Duodenal mucosa (tissue), 2 donors: ENCODE data around the gene CCDC178.

Experiments used
- H3K27ac ChIP-seq: one replicate; pipeline ENCODE4 v1.7.0; 2013; ENCODE audit warnings: low read depth, low read length
- H3K27me3 ChIP-seq, 2 donors: one replicate each; pipeline ENCODE4 v1.7.0; 2013; ENCODE audit warnings: low read length in 2 of 2, control low read depth in 1 of 2; ENCODE audit not compliant: insufficient read depth in 2 of 2, control insufficient read depth in 1 of 2
- H3K36me3 ChIP-seq, 2 donors: one replicate each; pipeline ENCODE4 v1.7.0; 2013; ENCODE audit warnings: low read length in 2 of 2, control low read depth in 1 of 2; ENCODE audit not compliant: insufficient read depth in 2 of 2, control insufficient read depth in 1 of 2
- H3K4me1 ChIP-seq, 2 donors: one replicate each; pipeline ENCODE4 v1.7.0; 2013; ENCODE audit warnings: low read length in 2 of 2, control low read depth in 1 of 2; ENCODE audit not compliant: insufficient read depth in 2 of 2, control insufficient read depth in 1 of 2
- H3K4me3 ChIP-seq, 2 donors: one replicate each; pipeline ENCODE4 v1.7.0; 2013; ENCODE audit warnings: low read length in 2 of 2, low read depth in 1 of 2
- H3K9ac ChIP-seq, 2 donors: one replicate each; pipeline ENCODE4 v1.7.0; 2013; ENCODE audit warnings: low read length in 2 of 2, low read depth in 1 of 2
- H3K9me3 ChIP-seq, 2 donors: one replicate each; pipeline ENCODE4 v1.7.0; 2013; ENCODE audit warnings: low read length in 2 of 2, control low read depth in 1 of 2; ENCODE audit not compliant: control insufficient read depth in 1 of 2

The CCDC178 gene

GRCh38 chr18:33115476-33115875, 325.0 kb downstream of the CCDC178 start:
- no peaks in the 10 kb centered on the region for H3K27me3 ChIP-seq
- no peak overlapping the region for H3K4me3 ChIP-seq
- no peaks in the 10 kb centered on the region for H3K36me3 ChIP-seq
- H3K9ac ChIP-seq, result no peak overlapping the region
- no peak overlapping the region for H3K27ac ChIP-seq
- H3K9me3 ChIP-seq, result no peaks in the 10 kb centered on the region
- H3K4me1 ChIP-seq, result peaks cover 0 to 4% of the 10 kb centered on the region in 2 donors

- no peaks in the 10 kb centered on the region for H3K27me3 ChIP-seq
- H3K4me3 ChIP-seq, result no peak overlapping the region
- H3K9ac ChIP-seq, result no peak overlapping the region
- no peaks in the 10 kb centered on the region for H3K9me3 ChIP-seq
- no peak overlapping the region for H3K27ac ChIP-seq
- peaks cover 0 to 4% of the 10 kb centered on the region in 2 donors for H3K4me1 ChIP-seq
- H3K36me3 ChIP-seq, result no peaks in the 10 kb centered on the region
These were observed 325.8 kb downstream of the CCDC178 start for GRCh38 chr18:33114749-33115148.

DNA sequence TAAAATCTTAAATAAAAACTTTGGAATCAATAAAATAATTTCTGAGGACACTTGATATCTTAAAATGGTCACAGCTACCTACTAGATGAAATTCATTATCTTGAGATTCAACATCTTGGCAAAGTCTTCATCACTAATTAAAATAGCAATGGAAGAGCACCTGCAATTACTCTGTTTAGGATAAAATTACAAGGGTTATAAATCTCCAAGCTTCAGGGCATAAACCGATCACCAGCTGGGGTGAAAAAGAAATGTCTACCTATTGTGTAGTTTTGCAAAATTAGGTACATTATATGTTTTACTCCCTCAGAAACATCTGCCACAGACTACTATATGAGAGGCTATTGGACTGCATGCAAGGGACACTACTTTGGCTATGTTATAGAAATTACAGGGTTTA, 327.1 kb downstream of the CCDC178 start:
- peaks cover 0 to 4% of the 10 kb centered on the region in 2 donors for H3K4me1 ChIP-seq
- no peak overlapping the region for H3K9ac ChIP-seq
- no peaks in the 10 kb centered on the region for H3K27me3 ChIP-seq
- no peaks in the 10 kb centered on the region for H3K9me3 ChIP-seq
- no peaks in the 10 kb centered on the region for H3K36me3 ChIP-seq
- H3K27ac ChIP-seq, result no peak overlapping the region
- no peak overlapping the region for H3K4me3 ChIP-seq

DNA sequence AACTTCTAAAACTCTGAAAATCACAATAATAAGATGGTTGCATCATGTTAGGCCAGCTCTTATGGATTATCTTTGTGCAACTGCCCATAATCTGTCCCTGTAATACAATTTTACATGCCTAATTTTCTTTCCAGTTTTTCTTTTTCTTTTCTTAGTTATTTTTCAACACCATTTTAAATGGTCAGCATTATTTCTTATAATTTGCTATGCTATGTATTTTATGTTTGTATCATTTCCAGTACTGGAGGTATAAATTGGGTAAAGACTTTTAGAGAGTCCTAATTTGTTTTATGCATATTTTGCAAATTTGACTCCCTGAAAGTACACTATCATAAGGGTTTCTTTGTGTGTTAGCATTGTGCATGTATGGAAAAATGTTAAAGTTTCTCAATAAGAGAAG, 333.0 kb downstream of the CCDC178 start:
- Histone ChIP-seq H3K4me3 (no peak overlapping the region), H3K27ac (no peak overlapping the region), H3K36me3 (no peaks in the 10 kb centered on the region), H3K4me1 (no peaks in the 10 kb centered on the region), H3K9ac (no peak overlapping the region), H3K27me3 (no peaks in the 10 kb centered on the region), H3K9me3 (no peaks in the 10 kb centered on the region)

DNA sequence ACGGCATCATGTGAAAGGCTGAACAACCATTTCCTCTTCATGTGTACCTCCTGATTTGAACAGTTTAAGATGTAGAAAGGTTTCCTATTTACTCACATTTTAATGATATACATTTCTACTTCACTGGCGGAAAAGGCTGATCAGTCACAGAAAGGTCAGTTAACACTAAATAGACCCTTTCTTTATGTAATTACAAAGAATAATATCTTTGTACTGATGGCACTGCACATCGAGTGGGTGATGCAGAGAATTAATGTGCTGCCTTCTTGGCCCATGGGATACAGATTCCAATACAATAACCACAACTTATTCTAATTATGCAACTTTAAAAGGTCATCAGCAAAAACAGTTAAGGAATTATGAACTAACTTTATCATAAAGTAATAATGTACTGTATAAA, 339.2 kb downstream of the CCDC178 start:
- Histone ChIP-seq H3K9me3 (no peaks in the 10 kb centered on the region), H3K9ac (no peak overlapping the region), H3K27ac (no peak overlapping the region), H3K27me3 (no peaks in the 10 kb centered on the region), H3K4me1 (no peaks in the 10 kb centered on the region), H3K36me3 (no peaks in the 10 kb centered on the region), H3K4me3 (no peak overlapping the region)

DNA sequence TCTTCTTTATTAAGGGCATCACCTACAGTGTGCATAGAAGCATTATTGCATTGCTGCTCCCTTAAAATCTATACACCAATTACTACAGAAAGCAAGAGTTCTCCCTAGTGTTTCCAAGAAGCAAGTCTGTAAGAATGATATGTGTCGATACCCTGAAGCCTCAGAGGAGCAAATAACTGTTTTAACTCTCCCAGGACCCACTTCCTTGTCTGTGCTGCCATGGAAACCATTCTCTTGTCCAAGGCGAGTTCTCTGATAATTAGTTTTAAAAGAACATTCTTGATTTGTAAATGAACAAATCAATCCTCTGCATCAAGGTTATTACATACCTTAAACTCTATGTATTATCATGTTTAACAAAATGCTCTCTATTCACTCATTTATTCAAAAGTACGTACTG, 340.9 kb downstream of the CCDC178 start:
- Histone ChIP-seq H3K27me3 (no peaks in the 10 kb centered on the region), H3K27ac (no peak overlapping the region), H3K9ac (no peak overlapping the region), H3K4me3 (no peak overlapping the region), H3K9me3 (no peaks in the 10 kb centered on the region), H3K4me1 (no peaks in the 10 kb centered on the region), H3K36me3 (no peaks in the 10 kb centered on the region)

DNA sequence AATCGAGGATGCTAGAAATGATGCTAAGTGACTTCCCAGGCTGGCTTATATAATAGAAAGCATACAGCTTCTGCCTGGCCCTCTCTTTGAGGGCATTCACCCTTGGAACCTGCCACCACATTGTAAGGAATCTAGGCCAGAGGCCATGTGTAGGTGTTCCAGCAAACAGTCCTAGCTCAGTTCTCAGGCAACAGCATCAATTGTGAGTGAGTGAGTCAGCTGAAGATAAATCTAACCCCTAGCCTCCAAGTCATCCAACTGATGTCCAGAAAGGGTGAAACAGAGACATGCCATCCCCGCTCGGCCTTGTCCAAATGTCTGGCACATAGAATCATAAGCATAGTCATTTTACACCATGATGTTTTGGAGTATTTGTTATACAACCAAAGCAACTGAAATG, 343.4 kb downstream of the CCDC178 start:
- Histone ChIP-seq H3K36me3 (no peaks in the 10 kb centered on the region), H3K4me1 (no peaks in the 10 kb centered on the region), H3K27me3 (no peaks in the 10 kb centered on the region), H3K9ac (no peak overlapping the region), H3K4me3 (no peak overlapping the region), H3K9me3 (no peaks in the 10 kb centered on the region), H3K27ac (no peak overlapping the region)

- Histone ChIP-seq H3K4me3 (no peak overlapping the region), H3K27me3 (no peaks in the 10 kb centered on the region), H3K36me3 (no peaks in the 10 kb centered on the region), H3K27ac (no peak overlapping the region), H3K9ac (no peak overlapping the region), H3K4me1 (no peaks in the 10 kb centered on the region), H3K9me3 (no peaks in the 10 kb centered on the region)
These were observed 350.1 kb downstream of the CCDC178 start for GRCh38 chr18:33090461-33090860.

- Histone ChIP-seq H3K27me3 (no peaks in the 10 kb centered on the region), H3K9me3 (no peaks in the 10 kb centered on the region), H3K4me1 (no peaks in the 10 kb centered on the region), H3K9ac (no peak overlapping the region), H3K27ac (no peak overlapping the region), H3K4me3 (no peak overlapping the region), H3K36me3 (no peaks in the 10 kb centered on the region)
These were observed 363.9 kb downstream of the CCDC178 start for GRCh38 chr18:33076601-33077000.

DNA sequence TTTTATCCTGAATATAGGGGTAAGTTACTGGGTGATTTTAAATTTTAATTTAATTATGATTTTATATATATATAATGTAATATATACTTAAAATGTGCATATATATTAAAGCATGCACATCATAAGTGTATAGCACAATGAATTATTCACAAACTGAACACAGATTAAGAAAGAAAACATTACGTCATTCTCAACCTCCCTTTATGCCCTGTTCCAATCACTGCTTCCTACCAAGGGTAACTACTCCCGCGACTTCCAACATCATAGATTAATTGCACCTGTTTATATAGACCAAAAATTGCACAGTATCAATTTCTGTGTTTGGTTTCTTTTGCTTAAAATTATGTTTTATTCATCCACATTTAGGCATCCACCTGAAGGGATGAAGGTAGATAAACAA, 366.4 kb downstream of the CCDC178 start:
- Histone ChIP-seq H3K27me3 (no peaks in the 10 kb centered on the region), H3K9me3 (no peaks in the 10 kb centered on the region)

DNA sequence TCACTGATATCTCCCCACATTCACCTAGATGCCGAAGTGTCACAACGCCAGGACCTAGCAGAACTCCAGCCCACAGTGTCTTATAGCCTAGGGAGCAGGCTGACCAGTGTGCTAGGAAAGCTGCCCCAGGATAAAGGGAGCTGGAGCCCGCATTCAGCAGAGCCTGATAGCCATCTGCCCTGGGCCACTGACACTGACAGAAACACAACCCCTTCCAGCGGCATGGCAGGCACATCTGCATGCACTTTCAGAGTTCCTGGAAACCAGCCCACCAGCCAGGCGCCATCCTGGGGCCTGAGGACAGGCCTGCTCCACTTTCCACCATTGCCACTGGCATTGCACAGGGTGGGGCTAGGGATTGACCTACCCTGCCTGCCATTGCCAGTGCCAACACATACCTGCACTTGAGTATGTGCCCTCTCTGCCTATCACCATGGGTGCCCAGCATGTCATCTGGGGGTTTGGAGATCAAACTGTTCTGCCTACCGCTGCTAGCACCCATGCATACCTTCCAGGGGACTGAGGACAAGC, 377.6 kb downstream of the CCDC178 start:
- Histone ChIP-seq H3K27me3 (no peaks in the 10 kb centered on the region), H3K9ac (no peak overlapping the region), H3K4me3 (no peak overlapping the region), H3K27ac (no peak overlapping the region), H3K9me3 (no peaks in the 10 kb centered on the region), H3K4me1 (no peaks in the 10 kb centered on the region), H3K36me3 (no peaks in the 10 kb centered on the region)

More for the DNA sequence above, 366.4 kb downstream of the CCDC178 start:
- Histone ChIP-seq H3K9ac (no peak overlapping the region), H3K4me1 (no peaks in the 10 kb centered on the region), H3K4me3 (no peak overlapping the region), H3K36me3 (no peaks in the 10 kb centered on the region), H3K27ac (no peak overlapping the region)
